ENCODE measurements around the gene FOXL2NB.
A peak's percentile ranks its signal among the peaks of the same experiment; 100 is the strongest.

The FOXL2NB gene

GRCh38 chr3:138945709-138946662, 1.0 kb upstream of the FOXL2NB start:
- DNase-seq = peak in 1 of 2 donors; percentile 35

GRCh38 chr3:138947495-138948121, 591 bp downstream of the FOXL2NB start:
- no peak for DNase-seq

GRCh38 chr3:138948371-138949001, 1.5 kb downstream of the FOXL2NB start:
- no peak for DNase-seq

GRCh38 chr3:138949002-138949418, 2.0 kb downstream of the FOXL2NB start:
- no peak for DNase-seq

GRCh38 chr3:138949445-138950005, 2.5 kb downstream of the FOXL2NB start:
- no peak for DNase-seq

- peak in 1 of 2 donors; percentile 21 for DNase-seq
These were observed 3.1 kb downstream of the FOXL2NB start for GRCh38 chr3:138950006-138950644.

GRCh38 chr3:138950701-138951100, 3.7 kb downstream of the FOXL2NB start:
- no peak for DNase-seq

- DNase-seq = no peak
These were observed 13.4 kb downstream of the FOXL2NB start for GRCh38 chr3:138960417-138960852.

GRCh38 chr3:138962854-138963560, 16.0 kb downstream of the FOXL2NB start:
- DNase-seq = no peak

- DNase-seq = no peak
These were observed 17.2 kb downstream of the FOXL2NB start for GRCh38 chr3:138964264-138964663.

- DNase-seq = no peak
These were observed 17.9 kb downstream of the FOXL2NB start for GRCh38 chr3:138964923-138965322.

- no peak for DNase-seq
These were observed 24.8 kb downstream of the FOXL2NB start for GRCh38 chr3:138971766-138972320.

GRCh38 chr3:138972941-138973340, 25.9 kb downstream of the FOXL2NB start:
- no peak for DNase-seq

GRCh38 chr3:138974462-138974861, 27.4 kb downstream of the FOXL2NB start:
- DNase-seq = no peak

GRCh38 chr3:138975351-138975750, 28.3 kb downstream of the FOXL2NB start:
- DNase-seq = no peak

GRCh38 chr3:138976047-138976446, 29.0 kb downstream of the FOXL2NB start:
- no peak for DNase-seq

GRCh38 chr3:138984816-138985215, 37.8 kb downstream of the FOXL2NB start:
- no peak for DNase-seq

- DNase-seq = no peak
These were observed 38.9 kb downstream of the FOXL2NB start for GRCh38 chr3:138985932-138986331.

- DNase-seq = no peak
These were observed 40.2 kb downstream of the FOXL2NB start for GRCh38 chr3:138987181-138987580.

- DNase-seq = no peak
These were observed 48.7 kb downstream of the FOXL2NB start for GRCh38 chr3:138995706-138996105.
